HL-60/S4 (cell line): ENCODE data around the gene SCN4B.

Source experiments
- in situ Hi-C: fragments of 300-500 bp; cut with MboI; formaldehyde crosslinking; loops from 2 replicates; pipeline ENCODE4 v1.14.3; 2022; ENCODE audit warnings: low sequenced_read_pairs

SCN4B gene

DNA sequence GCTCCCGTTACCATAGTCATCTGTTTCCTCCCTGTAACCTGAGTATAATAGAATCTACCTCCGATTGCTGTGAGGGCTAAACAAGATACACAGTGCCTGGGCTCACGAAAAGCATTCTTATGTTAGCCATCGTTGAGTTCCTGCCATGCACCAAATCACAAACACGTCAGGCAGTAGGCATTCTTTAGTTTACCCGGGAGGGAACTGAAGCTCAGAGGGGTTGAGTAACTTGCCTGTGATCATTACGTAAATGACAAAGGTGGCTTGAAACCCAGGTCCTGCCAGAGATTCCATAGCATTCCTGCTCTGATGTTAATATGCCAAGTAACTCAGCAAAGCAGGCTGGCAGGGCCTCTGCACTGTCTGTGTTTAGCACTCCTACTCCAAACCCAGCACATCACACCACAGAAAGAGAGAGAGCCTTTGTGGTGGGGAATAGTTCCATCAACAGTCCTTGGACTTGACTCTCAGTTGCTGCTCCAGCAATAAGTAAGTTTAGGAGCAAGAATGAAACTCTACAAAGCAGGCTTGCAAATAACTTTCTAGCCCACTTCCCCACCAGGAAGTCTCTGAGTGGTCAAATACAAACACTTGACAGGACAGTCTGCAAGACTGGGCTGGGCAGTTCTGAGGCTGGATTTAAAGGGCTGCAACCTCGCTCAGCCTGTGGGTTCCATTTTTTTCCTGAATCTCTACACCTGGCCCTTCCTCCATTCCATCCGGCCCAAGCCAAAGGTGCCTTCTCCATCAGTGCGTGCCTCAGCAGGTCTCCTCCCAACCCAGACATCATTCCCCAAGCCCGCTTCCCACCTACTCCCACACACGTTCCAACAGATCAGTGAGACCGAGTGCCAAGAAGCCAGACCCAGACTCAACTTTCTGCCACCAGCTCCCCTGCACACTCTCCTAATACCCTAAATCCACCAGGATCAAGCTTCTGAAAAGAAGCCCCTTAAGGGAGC, 22.7 kb upstream of the SCN4B start:
- in situ Hi-C loops = loop anchor here (10.0 kb wide), 1 partner anchor 351 kb away; the partner anchor contains the start of gene FXYD2

DNA sequence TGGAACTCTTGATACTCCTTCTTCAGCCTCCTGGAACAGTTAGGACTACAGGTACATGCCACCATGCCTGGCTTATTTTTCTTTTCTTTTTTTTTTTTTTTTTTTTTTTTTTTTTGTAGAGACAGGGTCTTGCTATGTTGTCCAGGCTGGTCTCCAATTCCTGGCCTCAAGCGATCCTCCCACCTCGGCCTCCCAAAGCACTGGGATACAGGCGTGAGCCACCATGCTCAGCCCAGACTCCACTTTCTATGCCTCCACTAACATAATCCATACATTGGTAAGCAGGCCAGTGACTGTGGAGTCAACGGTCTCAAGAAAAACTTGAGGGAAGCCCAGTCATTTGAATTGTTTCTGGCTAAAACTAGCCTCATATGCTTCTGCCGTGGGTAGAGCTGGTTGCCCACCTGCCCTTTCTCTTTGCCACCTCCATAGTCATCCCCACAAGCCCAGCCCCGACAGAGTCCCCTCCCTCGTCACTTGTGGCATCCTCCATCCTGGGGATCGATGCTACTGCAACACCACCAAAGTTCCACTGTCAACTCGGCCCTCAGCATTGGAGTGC, 21.5 kb upstream of the SCN4B start:
- in situ Hi-C loops = loop anchor here (5.0 to 10.0 kb wide), 2 partner anchors 227 to 349 kb away; partner anchors contain the start of gene FXYD2

DNA sequence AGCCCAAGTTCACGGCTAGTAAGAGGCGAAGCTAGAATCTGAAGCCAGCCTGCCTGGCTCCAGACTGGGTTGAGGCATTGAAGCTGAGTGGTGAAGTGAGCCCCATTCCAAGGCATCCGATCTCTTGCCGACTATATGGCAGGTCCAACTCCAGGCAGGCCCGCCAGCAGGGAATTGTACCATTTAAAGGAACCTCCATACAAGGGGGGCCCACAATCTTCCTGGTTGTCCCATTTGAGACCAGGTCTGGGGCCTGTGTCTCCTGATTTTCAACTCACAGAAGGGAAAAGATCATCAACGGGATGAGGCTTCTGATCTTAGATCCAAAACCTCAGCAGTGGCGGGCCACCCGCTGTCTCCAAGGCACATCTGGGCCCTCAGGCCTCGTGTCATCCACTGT, 19.7 kb upstream of the SCN4B start:
- in situ Hi-C loops = loop anchor here (5.0 to 10.0 kb wide), 2 partner anchors 225 to 348 kb away; partner anchors contain the start of gene FXYD2

DNA sequence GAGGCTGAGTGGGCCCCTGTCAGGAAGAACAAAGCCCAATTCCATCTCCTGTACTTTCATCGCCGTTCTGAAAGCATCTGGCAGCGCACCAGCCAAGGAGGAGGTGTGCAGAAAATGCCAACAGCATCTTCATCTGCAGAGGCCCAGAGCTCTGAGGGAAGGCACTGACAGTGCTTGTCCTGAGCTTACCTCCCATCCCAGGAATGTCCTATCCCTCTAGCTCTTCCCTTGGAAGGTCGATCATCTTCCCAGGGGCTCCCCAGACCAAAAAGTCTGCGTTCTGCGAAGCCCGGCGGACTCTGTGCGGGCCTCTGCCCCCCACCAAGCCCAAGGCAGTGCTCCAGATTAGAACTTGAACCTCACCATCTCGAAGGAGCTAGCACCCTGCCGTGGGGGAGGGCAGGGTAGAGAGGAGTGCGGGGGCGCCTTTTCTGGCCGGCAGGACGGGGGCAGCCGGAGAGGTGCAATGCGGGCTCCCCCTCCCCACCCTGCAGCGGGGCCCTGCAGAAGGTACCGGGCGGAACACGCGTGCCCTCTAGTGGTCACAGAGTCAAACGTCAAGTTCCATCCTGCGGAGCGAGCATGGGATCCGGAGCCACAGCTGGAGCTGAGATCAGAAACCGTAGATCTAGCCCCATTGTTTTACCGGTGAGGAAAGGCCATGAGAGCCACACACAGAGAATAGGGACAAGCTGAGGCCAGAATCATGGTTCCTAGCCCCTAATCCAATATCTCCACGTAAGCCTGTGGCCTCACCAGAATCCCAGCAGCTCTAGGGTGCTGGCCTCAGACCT, 18.8 kb upstream of the SCN4B start:
- in situ Hi-C loops = loop anchor here (5.0 to 10.0 kb wide), 2 partner anchors 224 to 347 kb away; partner anchors contain the start of gene FXYD2

DNA sequence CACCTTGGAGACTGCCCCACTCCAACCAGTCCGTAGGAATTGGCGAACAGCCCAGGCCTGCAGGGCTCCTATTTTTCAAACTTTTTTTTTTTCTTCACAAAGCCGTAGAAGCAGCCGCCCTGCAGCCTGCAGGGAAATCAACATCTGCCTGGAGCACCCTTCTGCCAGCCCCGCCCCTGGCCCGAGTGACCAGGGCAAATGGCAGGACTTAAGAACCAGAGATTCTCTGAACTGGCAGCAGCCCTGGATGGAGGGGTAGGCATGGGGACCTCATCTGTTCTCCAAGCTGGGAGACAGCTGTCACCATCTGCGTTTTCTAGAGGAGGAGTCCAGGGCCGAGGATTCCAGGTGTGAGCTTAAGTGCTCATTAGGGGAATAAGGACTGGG, 18.3 kb upstream of the SCN4B start:
- in situ Hi-C loops = loop anchor here (5.0 to 10.0 kb wide), 2 partner anchors 224 to 346 kb away; partner anchors contain the start of gene FXYD2

DNA sequence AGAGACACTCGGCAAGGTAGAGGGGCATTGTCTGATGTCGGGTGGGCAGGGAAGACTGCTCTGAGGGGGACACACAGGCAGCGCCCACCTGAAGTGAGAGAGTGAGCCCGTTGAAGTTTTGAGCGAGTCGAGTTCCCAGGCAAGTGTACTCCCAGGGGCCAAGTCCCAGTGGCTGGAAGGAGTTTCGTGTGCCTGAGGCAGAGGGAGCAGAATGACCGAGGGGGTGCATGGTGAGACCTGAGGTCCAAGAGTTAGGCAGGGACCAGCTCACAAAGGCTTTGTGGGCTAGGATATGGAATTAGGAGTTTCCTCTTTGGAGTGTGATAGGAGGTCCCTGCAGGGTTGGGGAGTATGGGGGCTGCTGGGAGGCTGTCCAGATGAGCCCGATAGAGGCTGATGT, 17.6 kb upstream of the SCN4B start:
- in situ Hi-C loops = loop anchor here (5.0 to 10.0 kb wide), 2 partner anchors 223 to 345 kb away; partner anchors contain the start of gene FXYD2

DNA sequence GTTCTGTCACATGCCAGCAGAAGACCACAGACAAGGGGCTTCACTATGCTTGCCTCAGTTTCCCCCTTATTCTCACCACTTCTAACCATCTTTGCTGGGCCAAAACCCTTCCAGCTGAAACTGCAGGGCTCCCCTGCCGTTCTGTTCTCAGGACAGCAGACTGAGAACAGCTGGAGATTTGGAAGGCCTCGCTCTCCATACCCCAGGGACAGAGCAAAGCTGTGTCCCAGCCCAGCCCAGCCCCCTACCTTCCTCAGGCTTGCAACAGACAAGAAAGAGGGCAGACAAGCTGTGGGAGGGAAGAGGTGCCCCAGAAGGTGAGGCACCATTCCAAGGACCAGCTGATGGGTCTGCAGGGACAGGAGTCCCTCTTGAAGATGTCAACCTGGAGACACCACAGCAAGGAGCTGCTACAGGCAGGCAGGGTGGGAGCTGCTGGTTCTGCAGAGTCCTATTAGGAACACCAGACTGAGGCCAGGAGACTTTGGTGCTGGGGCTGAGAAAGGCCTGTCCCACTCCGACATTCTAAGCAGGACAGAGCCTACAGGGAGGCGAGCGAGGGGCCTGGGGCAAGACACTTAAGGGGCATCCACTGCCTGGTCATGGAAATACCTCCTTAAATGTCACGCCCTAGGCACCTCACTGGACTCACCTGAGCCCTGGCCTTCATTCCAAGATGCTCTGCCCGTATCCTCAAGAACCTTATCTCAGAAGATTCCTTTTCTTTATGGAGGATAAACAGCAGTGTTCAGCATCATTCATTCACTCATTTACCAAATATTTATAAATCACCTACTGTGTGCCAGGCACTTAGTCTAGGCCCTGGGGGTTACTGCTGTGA, 16.9 kb upstream of the SCN4B start:
- in situ Hi-C loops = loop anchor here (5.0 to 10.0 kb wide), 2 partner anchors 222 to 345 kb away; partner anchors contain the start of gene FXYD2

DNA sequence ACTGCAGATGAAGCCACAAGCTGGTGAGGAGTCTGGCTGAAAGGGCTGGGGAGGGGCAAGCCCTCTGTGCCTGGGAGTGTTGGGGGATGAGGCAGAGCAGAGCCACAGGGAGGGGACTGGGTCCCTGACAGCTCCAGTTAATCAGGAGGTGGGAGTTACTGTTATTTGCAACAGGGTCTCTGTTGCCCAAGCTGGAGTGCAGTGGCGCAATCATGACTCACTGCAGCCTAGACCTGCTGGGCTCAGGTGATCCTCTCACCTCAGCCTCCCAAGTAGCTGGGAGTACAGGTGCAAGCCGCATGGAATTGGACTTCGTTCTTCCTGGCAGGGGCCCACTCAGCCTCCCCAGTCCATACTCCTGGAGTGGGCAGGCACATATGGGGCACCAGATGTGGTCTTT, 16.1 kb upstream of the SCN4B start:
- in situ Hi-C loops = no loop called here

DNA sequence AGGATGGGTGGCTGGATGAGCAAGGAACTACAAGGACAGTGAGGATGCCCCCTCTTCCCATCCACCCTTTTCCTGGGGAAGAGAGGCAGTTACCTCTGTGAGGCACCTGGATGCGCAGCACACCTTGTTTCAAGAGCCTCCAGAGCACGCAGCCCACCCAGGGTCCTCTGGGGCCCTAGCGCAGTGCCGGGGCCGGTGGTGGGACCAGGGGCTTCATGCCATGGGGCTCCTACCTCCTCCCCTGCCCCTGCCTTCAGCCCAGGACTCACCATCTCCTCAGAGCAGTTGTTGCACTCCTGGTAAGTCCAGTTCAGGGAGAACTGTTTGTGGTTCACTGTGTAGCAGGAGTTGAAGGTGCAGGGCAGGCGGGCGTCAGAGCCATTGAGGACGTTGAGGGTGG, 15.7 kb upstream of the SCN4B start:
- in situ Hi-C loops = no loop called here

DNA sequence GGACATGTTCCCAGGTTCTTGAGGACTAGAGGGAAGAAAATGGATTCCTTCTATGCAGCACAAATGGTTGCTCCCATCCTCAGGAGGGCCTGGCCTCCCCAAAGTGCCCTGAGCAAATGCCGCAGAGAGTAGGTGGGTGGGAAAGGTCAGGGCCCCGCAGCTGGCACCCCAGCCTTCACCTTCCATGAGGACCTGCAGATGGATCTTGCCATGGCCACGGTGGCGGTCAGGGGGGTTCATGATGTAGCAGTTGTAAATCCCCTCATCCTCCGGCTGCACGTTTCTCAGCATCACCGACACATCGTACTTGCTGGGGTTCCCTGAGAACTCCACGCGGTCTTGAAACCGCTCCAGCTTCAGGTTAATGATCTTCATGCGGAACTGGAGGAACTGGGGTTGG, 15.3 kb upstream of the SCN4B start:
- in situ Hi-C loops = no loop called here

DNA sequence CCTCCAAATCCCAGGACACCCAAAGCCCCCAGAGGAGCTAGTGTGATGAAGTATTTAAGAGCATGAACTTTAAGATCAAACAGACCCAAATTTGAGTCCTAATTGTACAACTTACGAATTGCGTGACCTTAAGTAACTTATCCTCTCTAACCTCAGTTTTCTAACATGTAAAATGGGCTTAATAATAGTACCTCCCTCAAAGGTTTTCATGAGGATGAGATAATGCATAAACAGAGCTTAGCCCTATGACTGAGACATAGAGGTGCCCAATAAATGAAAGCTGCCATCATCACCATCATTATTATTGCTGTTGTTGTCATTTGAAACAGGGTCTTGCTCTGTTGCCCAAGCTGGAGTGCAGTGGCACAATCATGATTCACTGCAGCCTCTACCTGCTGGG, 14.6 kb upstream of the SCN4B start:
- in situ Hi-C loops = no loop called here

DNA sequence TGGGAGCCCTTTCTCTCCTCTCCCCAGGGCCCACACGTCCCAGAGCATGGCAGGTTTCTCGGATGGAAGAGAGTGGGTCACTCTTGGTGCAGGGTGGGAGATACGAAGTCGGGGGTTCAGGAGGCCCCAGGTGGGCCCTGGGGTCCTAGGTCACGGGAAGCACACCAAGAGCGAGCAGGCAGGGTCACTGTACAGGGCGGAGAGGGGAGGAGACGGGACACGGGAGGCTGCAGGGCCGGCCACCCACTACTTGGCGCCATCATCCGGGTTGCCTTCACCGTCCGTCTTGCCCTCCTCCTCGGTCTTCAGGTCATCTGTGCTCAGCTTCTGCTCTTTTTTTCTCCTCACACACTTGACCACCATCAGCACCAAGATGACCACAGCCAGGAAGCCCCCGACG, 14.0 kb upstream of the SCN4B start:
- in situ Hi-C loops = no loop called here

DNA sequence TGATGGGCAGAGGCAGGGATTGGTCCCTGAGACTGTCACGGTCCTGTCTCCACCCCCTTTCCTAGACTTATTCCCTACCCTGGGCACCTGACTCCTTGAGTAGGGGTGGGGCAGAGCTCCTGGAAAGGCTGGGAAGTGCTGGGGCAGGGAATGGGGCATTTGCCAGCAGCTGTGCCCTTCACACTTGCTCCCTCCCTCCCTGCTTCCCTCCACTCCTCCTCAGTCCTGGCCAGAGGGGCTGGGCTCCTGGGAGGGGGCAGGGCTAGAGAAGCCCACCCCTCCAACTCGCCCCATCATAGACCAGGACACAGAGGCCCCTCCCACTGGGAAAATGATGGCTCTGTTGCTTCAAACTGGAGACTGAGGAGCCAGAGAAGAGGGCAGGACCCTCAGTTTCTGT, 12.3 kb upstream of the SCN4B start:
- in situ Hi-C loops = no loop called here

DNA sequence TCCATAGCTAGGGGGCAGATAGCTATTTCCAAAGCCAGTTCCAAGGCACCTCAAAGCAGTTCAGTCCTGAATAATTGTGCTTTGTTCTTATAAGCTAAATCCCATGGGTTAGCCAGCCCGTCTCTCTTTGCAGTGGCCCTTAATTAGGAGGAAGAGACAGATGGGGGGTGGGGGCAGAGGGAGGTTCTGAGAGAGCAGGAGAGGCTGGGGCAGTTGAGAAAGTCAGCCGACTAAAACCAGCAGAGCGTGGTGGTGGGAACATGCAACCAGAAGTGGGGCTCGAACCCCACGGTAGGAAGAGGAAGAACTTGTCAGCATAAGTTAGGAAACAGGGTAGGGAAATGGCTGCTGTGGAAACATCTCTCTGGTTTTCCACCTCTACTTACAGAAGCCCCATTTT, 10.9 kb upstream of the SCN4B start:
- in situ Hi-C loops = no loop called here

DNA sequence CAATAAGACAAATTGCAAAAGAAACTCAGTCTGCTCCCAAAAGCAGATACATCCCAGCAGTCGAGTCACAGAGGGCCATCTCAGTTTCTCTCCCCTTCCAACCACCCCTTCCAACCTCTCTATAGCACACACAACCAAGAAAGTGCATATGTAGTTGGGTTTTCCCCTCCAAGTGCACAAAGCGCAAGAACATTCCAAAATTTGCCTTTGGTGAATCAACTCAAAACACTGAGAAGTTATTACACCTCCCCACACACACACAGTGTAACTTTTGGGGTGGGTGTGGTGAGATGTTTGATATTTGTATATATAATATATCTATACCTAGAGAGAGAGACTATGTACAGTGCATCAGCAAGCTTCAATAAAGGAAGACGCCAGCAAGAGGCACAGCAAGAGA, 10.2 kb upstream of the SCN4B start:
- in situ Hi-C loops = no loop called here

DNA sequence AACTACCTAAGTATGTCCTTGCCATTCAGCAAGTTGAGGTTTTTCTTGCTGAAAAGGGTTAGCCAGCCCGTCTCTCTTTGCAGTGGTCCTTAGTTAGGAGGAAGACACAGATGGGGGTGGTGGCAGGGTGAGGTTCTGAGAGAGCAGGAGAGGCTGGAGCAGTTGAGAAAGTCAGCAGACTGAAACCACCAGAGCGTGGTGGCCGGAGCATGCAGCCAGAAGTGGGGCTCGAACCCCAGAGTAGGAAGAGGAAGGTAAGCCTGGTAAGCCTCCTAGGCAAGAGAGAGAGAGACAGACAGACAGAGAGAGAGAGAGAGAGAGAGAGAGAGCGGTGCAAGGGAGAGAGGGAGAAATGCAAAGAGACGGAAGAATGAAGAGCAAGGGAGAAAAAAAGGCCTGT, 9.2 kb upstream of the SCN4B start:
- in situ Hi-C loops = no loop called here

DNA sequence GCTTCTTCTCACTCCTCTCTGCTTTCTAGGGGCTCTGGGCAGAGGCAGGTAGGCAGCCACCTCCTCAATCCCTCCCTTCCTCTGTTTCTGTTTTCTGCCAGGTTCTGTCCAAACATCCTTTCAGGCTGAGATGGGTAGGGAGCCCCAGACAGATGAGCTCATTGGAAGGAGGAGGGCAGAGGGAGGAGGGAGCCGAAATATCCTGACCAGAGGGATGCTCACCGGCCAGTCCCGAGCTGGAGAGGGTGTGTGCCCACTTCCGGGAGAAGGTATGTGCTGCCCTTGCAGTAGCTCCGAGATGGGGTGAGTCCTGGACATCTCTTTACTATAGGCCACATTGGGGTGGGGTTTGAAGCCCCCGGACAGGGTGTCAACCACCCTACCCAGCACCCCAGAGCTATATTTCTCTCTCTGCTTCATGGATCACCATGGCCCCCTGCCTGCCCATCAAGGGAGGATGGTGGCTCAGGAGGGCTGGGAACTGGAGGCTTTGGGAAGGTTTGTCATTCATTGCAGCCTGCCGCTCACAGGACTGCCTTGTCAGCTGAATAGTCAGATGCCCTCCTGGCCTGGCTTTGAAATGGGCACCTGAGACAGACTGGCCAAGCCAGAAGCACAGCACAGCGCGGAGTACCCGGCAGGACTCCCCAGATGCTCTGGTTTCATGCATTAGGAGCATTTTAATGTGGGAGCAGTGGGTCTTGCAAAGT, 4.7 kb upstream of the SCN4B start:
- in situ Hi-C loops = no loop called here

DNA sequence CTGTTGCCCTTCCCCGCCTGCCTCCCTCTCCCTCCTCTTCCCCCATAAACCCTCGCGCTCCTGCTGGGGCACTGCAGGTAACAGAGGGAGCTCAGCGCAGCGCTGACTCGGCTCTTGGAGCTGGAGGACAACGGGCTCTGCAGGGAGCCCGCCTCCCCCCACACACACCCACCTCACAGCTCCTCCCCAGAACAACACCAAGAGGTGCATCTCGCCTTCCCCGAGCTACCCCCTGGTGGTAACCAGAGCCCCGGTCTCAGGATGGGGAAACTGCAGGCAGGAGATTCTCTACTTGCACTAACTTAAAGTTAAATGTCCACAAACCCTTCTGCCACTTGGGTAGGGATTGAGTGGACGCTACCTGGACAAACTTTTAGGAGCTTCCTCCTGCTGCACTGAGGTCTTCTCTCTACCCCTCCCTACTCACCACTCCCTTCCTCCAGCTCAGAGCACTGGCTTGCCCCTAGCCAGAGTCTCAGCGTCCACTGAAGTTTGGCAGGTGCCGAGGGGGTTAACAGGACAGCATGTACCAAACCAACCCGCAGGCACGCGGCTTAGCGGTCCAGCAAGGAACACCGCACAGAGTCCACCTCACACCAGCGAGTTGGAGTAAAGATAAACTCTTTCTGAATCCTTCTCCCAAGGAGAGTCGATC, 4.0 kb upstream of the SCN4B start:
- in situ Hi-C loops = no loop called here
